GM21515 (cell line): ENCODE measurements around the gene PTPMT1.
"Not testable (repeated sequence)": the region's sequence is repeated elsewhere in the genome, so short reads cannot be mapped to it uniquely, and the experiment has no call there.

Experiments
- ATAC-seq: cut with Tn5 transposase; IDR thresholded peaks from one replicate; pipeline ENCODE4 v1.9.1; 2021; ENCODE audit not compliant: unreplicated experiment

PTPMT1 gene

GRCh38 chr11:47546274-47546673 lies 19.1 kb upstream of the PTPMT1 start:
- not testable (repeated sequence) for ATAC-seq

- ATAC-seq: no peak
Observed at GRCh38 chr11:47550288-47551047, 14.9 kb upstream of the PTPMT1 start.

GRCh38 chr11:47551086-47551485 lies 14.3 kb upstream of the PTPMT1 start:
- no peak for ATAC-seq

- ATAC-seq: peak; percentile 3
Observed at GRCh38 chr11:47552056-47552565, 13.3 kb upstream of the PTPMT1 start.

- ATAC-seq: peak; percentile 94
Observed at GRCh38 chr11:47552566-47553405, 12.6 kb upstream of the PTPMT1 start, which contains the start of gene CELF1. Gene CELF1 (minus strand): TSS chr11:47553132. CDS start chr11:47499523, 53,609 bp downstream.

GRCh38 chr11:47553406-47553743 lies 12.0 kb upstream of the PTPMT1 start:
- peak; percentile 28 for ATAC-seq

GRCh38 chr11:47557004-47557403 lies 8.4 kb upstream of the PTPMT1 start:
- ATAC-seq: not testable (repeated sequence)

GRCh38 chr11:47558695-47559094 lies 6.7 kb upstream of the PTPMT1 start:
- no peak for ATAC-seq

- no peak for ATAC-seq
Observed at GRCh38 chr11:47560426-47560825, 5.0 kb upstream of the PTPMT1 start.

- ATAC-seq: not testable (repeated sequence)
Observed at GRCh38 chr11:47562393-47562792, 3.0 kb upstream of the PTPMT1 start.

- not testable (repeated sequence) for ATAC-seq
Observed at GRCh38 chr11:47564366-47564765, 1.0 kb upstream of the PTPMT1 start.

GRCh38 chr11:47564933-47565339 lies 463 bp upstream of the PTPMT1 start:
- no peak for ATAC-seq

GRCh38 chr11:47566149-47566698 lies 825 bp downstream of the PTPMT1 start:
- ATAC-seq: no peak

- no peak for ATAC-seq
Observed at GRCh38 chr11:47569646-47570045, 4.2 kb downstream of the PTPMT1 start.

GRCh38 chr11:47570651-47571356 lies 5.4 kb downstream of the PTPMT1 start:
- no peak for ATAC-seq

- ATAC-seq: no peak
Observed at GRCh38 chr11:47571357-47571729, 5.9 kb downstream of the PTPMT1 start.

GRCh38 chr11:47571895-47572294 lies 6.5 kb downstream of the PTPMT1 start:
- no peak for ATAC-seq

- ATAC-seq: no peak
Observed at GRCh38 chr11:47572715-47573255, 7.4 kb downstream of the PTPMT1 start.

- no peak for ATAC-seq
Observed at GRCh38 chr11:47573321-47573720, 7.9 kb downstream of the PTPMT1 start.

- no peak for ATAC-seq
Observed at GRCh38 chr11:47577460-47578041, 12.2 kb downstream of the PTPMT1 start.
